ENCODE measurements around the gene TLE5.

The TLE5 gene

GRCh38 chr19:3062165-3063105, at the start of gene TLE5:
Gene TLE5 (minus strand): TSS chr19:3062495. CDS start chr19:3062200, 295 bp downstream.
- no peak for TF ChIP-seq CREB5 (CRISPR knock-in tag; IDR thresholded peaks at IDR 0.05; ENCODE audit: low read depth)
- no peak for TF ChIP-seq GLIS3 (CRISPR knock-in tag; IDR thresholded peaks at IDR 0.05)
- no peak for TF ChIP-seq TCF4 (CRISPR knock-in tag; IDR thresholded peaks at IDR 0.05; ENCODE audit: borderline replicate concordance)
- no peak for TF ChIP-seq ESRRG (CRISPR knock-in tag; IDR thresholded peaks at IDR 0.05)
- TF ChIP-seq ISL1 (CRISPR knock-in tag; IDR thresholded peaks at IDR 0.05), result no peak
- TF ChIP-seq TSHZ2 (CRISPR knock-in tag; IDR thresholded peaks at IDR 0.05), result no peak
- TF ChIP-seq ZNF8 (CRISPR knock-in tag; IDR thresholded peaks at IDR 0.05), result no peak
- no peak for TF ChIP-seq PATZ1 (CRISPR knock-in tag; IDR thresholded peaks at IDR 0.05; ENCODE audit: borderline replicate concordance)
- no peak for TF ChIP-seq ARNTL (CRISPR knock-in tag; IDR thresholded peaks at IDR 0.05; ENCODE audit: borderline replicate concordance, low read depth)
- no peak for TF ChIP-seq BACH2 (CRISPR knock-in tag; IDR thresholded peaks at IDR 0.05; ENCODE audit: borderline replicate concordance)
- no peak for TF ChIP-seq CSDC2 (CRISPR knock-in tag; IDR thresholded peaks at IDR 0.05)
- TF ChIP-seq ZFP3 (CRISPR knock-in tag; IDR thresholded peaks at IDR 0.05), result no peak
- TF ChIP-seq SNAI2 (CRISPR knock-in tag; IDR thresholded peaks at IDR 0.05), result no peak
- no peak for TF ChIP-seq ZNF70 (CRISPR knock-in tag; IDR thresholded peaks at IDR 0.05)

GRCh38 chr19:3111586-3112247, 49.4 kb upstream of the TLE5 start:
- ATAC-seq, result no peak
- TF ChIP-seq BACH2 (CRISPR knock-in tag; IDR thresholded peaks at IDR 0.05; ENCODE audit: borderline replicate concordance) (no peak), ZNF70 (CRISPR knock-in tag; IDR thresholded peaks at IDR 0.05) (no peak), ZC3H10 (CRISPR knock-in tag; IDR thresholded peaks at IDR 0.05) (no peak), ZNF8 (CRISPR knock-in tag; IDR thresholded peaks at IDR 0.05) (no peak), ZFP30 (CRISPR knock-in tag; IDR thresholded peaks at IDR 0.05) (no peak), RARB (CRISPR knock-in tag; IDR thresholded peaks at IDR 0.05) (no peak), POU6F1 (CRISPR knock-in tag; IDR thresholded peaks at IDR 0.05; ENCODE audit: borderline replicate concordance, low read depth) (no peak), TSHZ2 (CRISPR knock-in tag; IDR thresholded peaks at IDR 0.05) (no peak)

More at GRCh38 chr19:3062165-3063105, at the start of gene TLE5:
- peak; percentile 44 for ATAC-seq

Data from SK-N-SH treated with all-trans-retinoic acid at 6 μM for 48 hours (cell line).